ENCODE results near the gene ZP4.

Gene ZP4

GRCh38 chr1:237879195-237879594 is 11.5 kb downstream of the ZP4 start:
- TF ChIP-seq RAD21 (IDR thresholded peaks at IDR 0.05; ENCODE audit: low read depth) (no peak), TAF1 (IDR thresholded peaks at IDR 0.05; ENCODE audit: low read depth) (no peak), NFIC (IDR thresholded peaks at IDR 0.05) (peak; percentile 43; the same call in 1 of the 2 replicates), CEBPB (IDR thresholded peaks at IDR 0.05) (no peak), ZBTB7A (IDR thresholded peaks at IDR 0.05; ENCODE audit: low read depth) (no peak), YY1 (IDR thresholded peaks at IDR 0.05; ENCODE audit: low read depth) (no peak), TCF12 (IDR thresholded peaks at IDR 0.05; ENCODE audit: low read depth) (peak; percentile 72; the same call in 1 of the 2 replicates), FOXM1 (IDR thresholded peaks at IDR 0.05; ENCODE audit: borderline replicate concordance, low read depth) (no peak), EGR1 (IDR thresholded peaks at IDR 0.05) (no peak), CREB1 (IDR thresholded peaks at IDR 0.05; ENCODE audit: low read depth) (no peak), EP300 (IDR thresholded peaks at IDR 0.05; ENCODE audit: borderline replicate concordance) (peak; percentile 83; the same call in 1 of the 2 replicates), TEAD4 (IDR thresholded peaks at IDR 0.05) (peak; percentile 82), USF1 (IDR thresholded peaks at IDR 0.05) (no peak), MAX (IDR thresholded peaks at IDR 0.05) (no peak), REST (IDR thresholded peaks at IDR 0.05; ENCODE audit: low read depth) (no peak)

- no peak for TF ChIP-seq TCF12 (IDR thresholded peaks at IDR 0.05; ENCODE audit: low read depth)
- no peak for TF ChIP-seq EGR1 (IDR thresholded peaks at IDR 0.05)
- TF ChIP-seq CREB1 (IDR thresholded peaks at IDR 0.05; ENCODE audit: low read depth) = no peak
- TF ChIP-seq RAD21 (IDR thresholded peaks at IDR 0.05; ENCODE audit: low read depth) = no peak
- TF ChIP-seq TEAD4 (IDR thresholded peaks at IDR 0.05) = no peak
- no peak for TF ChIP-seq YY1 (IDR thresholded peaks at IDR 0.05; ENCODE audit: low read depth)
- TF ChIP-seq FOXM1 (IDR thresholded peaks at IDR 0.05; ENCODE audit: borderline replicate concordance, low read depth) = no peak
- no peak for TF ChIP-seq TAF1 (IDR thresholded peaks at IDR 0.05; ENCODE audit: low read depth)
- no peak for TF ChIP-seq NFIC (IDR thresholded peaks at IDR 0.05)
- no peak for TF ChIP-seq REST (IDR thresholded peaks at IDR 0.05; ENCODE audit: low read depth)
- TF ChIP-seq USF1 (IDR thresholded peaks at IDR 0.05) = no peak
- no peak for TF ChIP-seq CEBPB (IDR thresholded peaks at IDR 0.05)
- no peak for TF ChIP-seq MAX (IDR thresholded peaks at IDR 0.05)
- TF ChIP-seq ZBTB7A (IDR thresholded peaks at IDR 0.05; ENCODE audit: low read depth) = no peak
- no peak for TF ChIP-seq EP300 (IDR thresholded peaks at IDR 0.05; ENCODE audit: borderline replicate concordance)
Observed at GRCh38 chr1:237878406-237878805, 12.3 kb downstream of the ZP4 start.

GRCh38 chr1:237877631-237878030 is 13.1 kb downstream of the ZP4 start:
- TF ChIP-seq TCF12 (IDR thresholded peaks at IDR 0.05; ENCODE audit: low read depth) (peak; percentile 69), NFIC (IDR thresholded peaks at IDR 0.05) (peak; percentile 11; the same call in 1 of the 2 replicates), RAD21 (IDR thresholded peaks at IDR 0.05; ENCODE audit: low read depth) (peak; percentile 58), TAF1 (IDR thresholded peaks at IDR 0.05; ENCODE audit: low read depth) (no peak), YY1 (IDR thresholded peaks at IDR 0.05; ENCODE audit: low read depth) (no peak), EP300 (IDR thresholded peaks at IDR 0.05; ENCODE audit: borderline replicate concordance) (peak; percentile 60; the same call in 1 of the 2 replicates)

GRCh38 chr1:237875291-237875690 is 15.4 kb downstream of the ZP4 start:
- TF ChIP-seq MAX (IDR thresholded peaks at IDR 0.05) (no peak), CEBPB (IDR thresholded peaks at IDR 0.05) (no peak), USF1 (IDR thresholded peaks at IDR 0.05) (no peak), CREB1 (IDR thresholded peaks at IDR 0.05; ENCODE audit: low read depth) (no peak), EGR1 (IDR thresholded peaks at IDR 0.05) (no peak), REST (IDR thresholded peaks at IDR 0.05; ENCODE audit: low read depth) (no peak), EP300 (IDR thresholded peaks at IDR 0.05; ENCODE audit: borderline replicate concordance) (no peak), TAF1 (IDR thresholded peaks at IDR 0.05; ENCODE audit: low read depth) (no peak), TEAD4 (IDR thresholded peaks at IDR 0.05) (no peak), RAD21 (IDR thresholded peaks at IDR 0.05; ENCODE audit: low read depth) (no peak), FOXM1 (IDR thresholded peaks at IDR 0.05; ENCODE audit: borderline replicate concordance, low read depth) (no peak), NFIC (IDR thresholded peaks at IDR 0.05) (no peak), YY1 (IDR thresholded peaks at IDR 0.05; ENCODE audit: low read depth) (no peak), TCF12 (IDR thresholded peaks at IDR 0.05; ENCODE audit: low read depth) (no peak)
